ENCODE results near the gene BARHL1. TPM values are rescaled to one million over a fixed set of nuclear protein-coding genes. Genes with fewer than 3 reads are reported as not detected.

BARHL1 gene
- polyA plus RNA-seq, 1 of the 3 experiments (the other 2 are of a cell fraction) = not detected

GRCh38 chr9:132559711-132560110 lies 22.7 kb upstream of the BARHL1 start:
- TF ChIP-seq MEF2A (IDR thresholded peaks at IDR 0.05; ENCODE audit: borderline replicate concordance, low read depth) (no peak), CHD2 (IDR thresholded peaks at IDR 0.05; ENCODE audit: low read length, partially characterized antibody) (no peak), SIN3A (IDR thresholded peaks at IDR 0.05; ENCODE audit: borderline replicate concordance, low read depth, low read length) (no peak), YY1 (IDR thresholded peaks at IDR 0.05; ENCODE audit: low read depth) (no peak), TCF12 (IDR thresholded peaks at IDR 0.05) (no peak), EP300 (IDR thresholded peaks at IDR 0.05; ENCODE audit: borderline replicate concordance in 1 of 2, low read depth in 1 of 2, low read length in 1 of 2) (no peak), PBX3 (IDR thresholded peaks at IDR 0.05) (no peak), MAX (IDR thresholded peaks at IDR 0.05; ENCODE audit: low read depth) (no peak), TAF1 (IDR thresholded peaks at IDR 0.05; ENCODE audit: borderline replicate concordance, low read depth, low read length) (no peak), EZH2phosphoT487 (IDR thresholded peaks at IDR 0.05; ENCODE audit: borderline replicate concordance, low read depth) (no peak), ELF1 (IDR thresholded peaks at IDR 0.05) (no peak), POLR2AphosphoS5 (IDR thresholded peaks at IDR 0.05; ENCODE audit: low read depth, low read length) (no peak), MXI1 (IDR thresholded peaks at IDR 0.05; ENCODE audit: low read depth, low read length) (no peak), RAD21 (IDR thresholded peaks at IDR 0.05; ENCODE audit: low read length) (no peak)
- TF ChIP-seq, protein P1, sequence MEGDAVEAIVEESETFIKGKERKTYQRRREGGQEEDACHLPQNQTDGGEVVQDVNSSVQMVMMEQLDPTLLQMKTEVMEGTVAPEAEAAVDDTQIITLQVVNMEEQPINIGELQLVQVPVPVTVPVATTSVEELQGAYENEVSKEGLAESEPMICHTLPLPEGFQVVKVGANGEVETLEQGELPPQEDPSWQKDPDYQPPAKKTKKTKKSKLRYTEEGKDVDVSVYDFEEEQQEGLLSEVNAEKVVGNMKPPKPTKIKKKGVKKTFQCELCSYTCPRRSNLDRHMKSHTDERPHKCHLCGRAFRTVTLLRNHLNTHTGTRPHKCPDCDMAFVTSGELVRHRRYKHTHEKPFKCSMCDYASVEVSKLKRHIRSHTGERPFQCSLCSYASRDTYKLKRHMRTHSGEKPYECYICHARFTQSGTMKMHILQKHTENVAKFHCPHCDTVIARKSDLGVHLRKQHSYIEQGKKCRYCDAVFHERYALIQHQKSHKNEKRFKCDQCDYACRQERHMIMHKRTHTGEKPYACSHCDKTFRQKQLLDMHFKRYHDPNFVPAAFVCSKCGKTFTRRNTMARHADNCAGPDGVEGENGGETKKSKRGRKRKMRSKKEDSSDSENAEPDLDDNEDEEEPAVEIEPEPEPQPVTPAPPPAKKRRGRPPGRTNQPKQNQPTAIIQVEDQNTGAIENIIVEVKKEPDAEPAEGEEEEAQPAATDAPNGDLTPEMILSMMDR (IDR thresholded peaks at IDR 0.05) = no peak
- no peaks in the 10 kb centered on the region for H3K79me2 ChIP-seq (ENCODE audit: insufficient read depth)
- H3K9me2 ChIP-seq = no peaks in the 10 kb centered on the region
- no peaks in the 10 kb centered on the region for H3K9me3 ChIP-seq
- peaks cover 0 to 16% of the 10 kb centered on the region in 2 experiments; a peak in 1 of 4 replicates for H3K4me1 ChIP-seq (ENCODE audit: control insufficient read depth in 1 of 2, insufficient read depth in 2 of 2, low read depth in 1 of 2, low read length in 1 of 2)
- CTCF ChIA-PET = interaction anchor here (1.0 to 3.4 kb wide), 6 partner anchors 13 to 147 kb away, joined by 3 to 25 read pairs (median 10); no protein-coding TSS in a partner anchor
- no peaks in the 10 kb centered on the region; the same call in 1 of the 2 replicates for H3K27me3 ChIP-seq (ENCODE audit: insufficient read depth)
- no peak overlapping the region for H2AFZ ChIP-seq (ENCODE audit: low read depth)
- no peak overlapping the region for H3K27ac ChIP-seq (ENCODE audit: low read depth in 2 of 2, low read length in 1 of 2)
- no peaks in the 10 kb centered on the region for H3K36me3 ChIP-seq (replicated peaks in 1 of 2; ENCODE audit: control insufficient read depth in 1 of 2, insufficient read depth in 2 of 2, low read length in 1 of 2)
- WGBS (ENCODE audit: low lambda C conversion rate) = 80% methylated on average over 2 of the region's 2 CpGs
- no peaks in the 10 kb centered on the region for H4K20me1 ChIP-seq (ENCODE audit: insufficient read depth)
- H3F3A ChIP-seq (replicated peaks; ENCODE audit: insufficient read depth) = no peaks in the 10 kb centered on the region
- H3K4me2 ChIP-seq = no peak overlapping the region
- H3K4me3 ChIP-seq (ENCODE audit: low read depth in 2 of 2, low read length in 1 of 2) = no peak overlapping the region
- DNase-seq = no peak
- H3K9ac ChIP-seq = no peak overlapping the region
- POLR2A ChIA-PET = interaction anchor here (1.5 kb wide), 1 partner anchor 9 kb away, joined by 3 read pairs; no protein-coding TSS in a partner anchor

Data from SK-N-SH (cell line).